Measurements from ENCODE around the gene WFS1. TPM values are rescaled to one million over a fixed set of nuclear protein-coding genes. Genes with fewer than 3 reads are reported as not detected.

WFS1 gene
- total and polyA plus RNA-seq, 7 donors: 5.9 to 13.3 (median 8.8) TPM

DNA sequence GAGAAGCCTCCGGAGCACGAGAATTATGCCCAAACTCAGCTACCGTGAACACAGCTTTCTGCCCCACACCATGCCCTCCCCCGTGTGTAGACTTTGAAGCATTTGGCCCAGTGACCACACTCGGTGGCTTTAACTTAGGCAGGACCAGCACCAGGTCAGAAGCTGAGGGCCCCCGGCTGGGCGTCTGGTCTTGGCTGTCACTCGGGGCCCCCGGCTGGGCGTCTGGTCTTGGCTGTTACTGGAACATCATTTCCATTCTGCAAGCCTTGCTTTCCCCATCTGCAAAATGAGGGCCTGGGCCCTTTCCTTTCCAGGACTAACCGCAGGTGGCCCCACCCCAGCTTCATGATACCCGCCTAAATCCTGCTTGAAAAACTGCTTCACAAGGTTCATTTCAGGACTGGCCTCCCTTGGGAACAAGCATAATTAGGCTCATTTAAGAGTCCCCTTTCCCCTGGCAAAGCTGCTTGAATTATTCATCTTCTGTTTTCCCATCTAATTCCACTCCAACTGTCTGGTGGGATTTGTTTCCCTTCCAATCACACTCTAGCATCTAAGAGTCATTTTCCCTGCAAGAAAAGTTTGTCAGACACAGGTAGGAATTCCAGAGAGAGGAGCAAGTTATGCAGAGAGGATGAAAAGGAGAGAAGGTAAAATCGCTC, 82.5 kb downstream of the WFS1 start:
- TF ChIP-seq, protein P1, sequence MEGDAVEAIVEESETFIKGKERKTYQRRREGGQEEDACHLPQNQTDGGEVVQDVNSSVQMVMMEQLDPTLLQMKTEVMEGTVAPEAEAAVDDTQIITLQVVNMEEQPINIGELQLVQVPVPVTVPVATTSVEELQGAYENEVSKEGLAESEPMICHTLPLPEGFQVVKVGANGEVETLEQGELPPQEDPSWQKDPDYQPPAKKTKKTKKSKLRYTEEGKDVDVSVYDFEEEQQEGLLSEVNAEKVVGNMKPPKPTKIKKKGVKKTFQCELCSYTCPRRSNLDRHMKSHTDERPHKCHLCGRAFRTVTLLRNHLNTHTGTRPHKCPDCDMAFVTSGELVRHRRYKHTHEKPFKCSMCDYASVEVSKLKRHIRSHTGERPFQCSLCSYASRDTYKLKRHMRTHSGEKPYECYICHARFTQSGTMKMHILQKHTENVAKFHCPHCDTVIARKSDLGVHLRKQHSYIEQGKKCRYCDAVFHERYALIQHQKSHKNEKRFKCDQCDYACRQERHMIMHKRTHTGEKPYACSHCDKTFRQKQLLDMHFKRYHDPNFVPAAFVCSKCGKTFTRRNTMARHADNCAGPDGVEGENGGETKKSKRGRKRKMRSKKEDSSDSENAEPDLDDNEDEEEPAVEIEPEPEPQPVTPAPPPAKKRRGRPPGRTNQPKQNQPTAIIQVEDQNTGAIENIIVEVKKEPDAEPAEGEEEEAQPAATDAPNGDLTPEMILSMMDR (IDR thresholded peaks at IDR 0.05): no peak
- no peaks in the 10 kb centered on the region for H3K4me1 ChIP-seq
- no peak for ATAC-seq
- no peak overlapping the region for H3K27ac ChIP-seq
- no peaks in the 10 kb centered on the region for H3K9me3 ChIP-seq
- intact Hi-C loops (cut with DNase I): no loop called here
- peaks cover 0 to 45% (median 6%) of the 10 kb centered on the region in 3 donors for H3K27me3 ChIP-seq (ENCODE audit: insufficient read depth in 3 of 3, low read length in 2 of 3)
- no peak overlapping the region for H3K4me3 ChIP-seq
- H3K36me3 ChIP-seq (ENCODE audit: insufficient read depth in 1 of 2, low read depth in 1 of 2): no peaks in the 10 kb centered on the region
- 60 to 72% (median 69%) methylated on average over 13 of the region's 13 CpGs for WGBS, 3 donors
- no peak for DNase-seq

Other genes with a start within 250 kb of the WFS1 start
- gene JAKMIP1, start 69.3 kb upstream of the WFS1 start, total RNA-seq: not detected
- gene JAKMIP1, start 69.3 kb upstream of the WFS1 start, polyA plus RNA-seq: under 1 TPM in 1 of 3 donors, not detected in 2; 0.04 TPM
- gene PPP2R2C, start 202.8 kb downstream of the WFS1 start, total RNA-seq: 1 to 10 TPM in 3 of 4 donors, under 1 TPM in 1; 0.62 to 2.1 (median 1.4) TPM
- gene PPP2R2C, start 202.8 kb downstream of the WFS1 start, polyA plus RNA-seq: 1 to 10 TPM in 1 of 3 donors, under 1 TPM in 2; 0.08 to 3.2 (median 0.52) TPM